Kidney epithelial cell (primary cell): ENCODE data around the gene TRABD2A. TPM values are rescaled to one million over a fixed set of nuclear protein-coding genes. Genes with fewer than 3 reads are reported as not detected.

ENCODE experiments used
- DNase-seq: peaks from one replicate; pipeline ENCODE4 v3.0.0-alpha.2; 2010; ENCODE audit warnings: low read depth
- H3K27me3 ChIP-seq: 2 replicates; pipeline ENCODE4 v1.6.0; 2011; ENCODE audit warnings: low read length; ENCODE audit not compliant: control insufficient read depth, insufficient read depth
- H3K36me3 ChIP-seq: 2 replicates; pipeline ENCODE4 v1.5.1; 2011; ENCODE audit warnings: low read length; ENCODE audit not compliant: control insufficient read depth, insufficient read depth
- H3K4me3 ChIP-seq: 2 replicates; pipeline ENCODE4 v1.5.1; 2011; ENCODE audit warnings: low read depth, mild to moderate bottlenecking, control low read depth, low read length
- total RNA-seq: library from RNA; depleted of rRNA; stranded (reverse); fragments of >200 nt; gene quantifications from 2 replicates; pipeline ENCODE4 v1.2.3, GENCODE V29; 2015
- TF ChIP-seq, protein P1 (sequence below): IDR thresholded peaks from 2 replicates; pipeline ENCODE4 v1.5.1; 2011; ENCODE audit warnings: mild to moderate bottlenecking, moderate library complexity, low read length, control low read depth, inconsistent platforms; ENCODE audit not compliant: insufficient read depth, poor library complexity, severe bottlenecking

The TRABD2A gene
- total RNA-seq, 1 donor from 2014 or later: 0.50 TPM

DNA sequence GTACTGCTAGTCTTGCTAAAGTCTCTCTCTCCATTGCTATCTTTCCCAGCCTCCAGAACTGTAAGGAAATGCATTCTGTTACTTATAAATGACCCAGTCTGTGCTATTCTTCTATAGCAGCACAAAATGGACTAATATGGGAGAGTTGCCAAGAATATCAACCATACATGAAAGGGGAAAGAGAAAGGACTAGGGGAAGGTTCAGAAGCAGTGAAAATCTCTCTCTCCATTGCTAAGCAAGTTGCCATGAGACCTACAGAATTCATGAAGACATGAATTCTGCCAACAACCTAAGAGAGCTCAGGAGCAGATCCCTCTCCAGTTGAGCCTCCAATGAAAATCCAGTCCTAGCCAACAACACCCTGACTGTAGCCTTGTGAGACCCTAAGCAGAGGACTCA is 3.6 kb upstream of the TRABD2A start:
- H3K4me3 ChIP-seq: no peak overlapping the region
- H3K36me3 ChIP-seq: no peaks in the 10 kb centered on the region
- peaks cover 16% of the 10 kb centered on the region for H3K27me3 ChIP-seq
- no peak for DNase-seq
- TF ChIP-seq, protein P1, sequence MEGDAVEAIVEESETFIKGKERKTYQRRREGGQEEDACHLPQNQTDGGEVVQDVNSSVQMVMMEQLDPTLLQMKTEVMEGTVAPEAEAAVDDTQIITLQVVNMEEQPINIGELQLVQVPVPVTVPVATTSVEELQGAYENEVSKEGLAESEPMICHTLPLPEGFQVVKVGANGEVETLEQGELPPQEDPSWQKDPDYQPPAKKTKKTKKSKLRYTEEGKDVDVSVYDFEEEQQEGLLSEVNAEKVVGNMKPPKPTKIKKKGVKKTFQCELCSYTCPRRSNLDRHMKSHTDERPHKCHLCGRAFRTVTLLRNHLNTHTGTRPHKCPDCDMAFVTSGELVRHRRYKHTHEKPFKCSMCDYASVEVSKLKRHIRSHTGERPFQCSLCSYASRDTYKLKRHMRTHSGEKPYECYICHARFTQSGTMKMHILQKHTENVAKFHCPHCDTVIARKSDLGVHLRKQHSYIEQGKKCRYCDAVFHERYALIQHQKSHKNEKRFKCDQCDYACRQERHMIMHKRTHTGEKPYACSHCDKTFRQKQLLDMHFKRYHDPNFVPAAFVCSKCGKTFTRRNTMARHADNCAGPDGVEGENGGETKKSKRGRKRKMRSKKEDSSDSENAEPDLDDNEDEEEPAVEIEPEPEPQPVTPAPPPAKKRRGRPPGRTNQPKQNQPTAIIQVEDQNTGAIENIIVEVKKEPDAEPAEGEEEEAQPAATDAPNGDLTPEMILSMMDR: no peak

DNA sequence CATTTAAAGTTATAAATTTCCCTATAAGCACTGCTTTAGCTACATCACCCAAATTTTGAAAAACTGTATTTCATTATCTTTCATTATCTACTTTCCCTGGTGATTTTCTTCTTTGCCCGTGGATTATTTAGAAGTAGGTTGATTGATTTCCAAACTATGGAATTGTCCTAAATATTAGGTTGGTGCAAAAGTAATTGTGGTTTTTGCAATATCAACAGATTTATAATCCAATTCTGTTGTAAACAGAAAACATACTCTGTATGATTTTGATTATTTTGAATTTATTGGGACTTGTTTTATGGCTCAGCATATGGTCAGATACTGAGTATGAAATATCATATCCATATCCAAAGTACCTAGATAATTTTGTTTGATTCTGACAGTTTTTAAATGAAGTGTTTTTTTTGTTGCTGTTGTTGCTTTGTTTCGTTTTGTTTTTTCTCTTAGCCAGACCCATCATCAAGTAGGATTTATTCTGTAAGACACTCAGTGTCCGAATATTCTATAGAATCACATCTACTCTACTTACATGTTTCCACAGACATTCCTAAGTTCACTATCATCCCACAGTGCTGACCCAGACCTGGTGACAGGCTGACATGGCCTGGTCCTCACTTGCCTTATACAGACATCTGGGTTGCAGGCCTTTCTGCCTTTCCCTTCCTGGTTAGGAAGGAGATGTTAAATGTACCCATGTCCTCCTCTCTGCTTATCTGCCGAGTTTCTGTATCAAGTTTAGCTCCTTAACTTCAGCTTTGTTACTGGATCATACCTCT is 2.1 kb upstream of the TRABD2A start:
- TF ChIP-seq, protein P1: no peak
- Histone ChIP-seq H3K4me3 (no peak overlapping the region), H3K36me3 (no peaks in the 10 kb centered on the region), H3K27me3 (peaks cover 23% of the 10 kb centered on the region)
- DNase-seq: no peak

DNA sequence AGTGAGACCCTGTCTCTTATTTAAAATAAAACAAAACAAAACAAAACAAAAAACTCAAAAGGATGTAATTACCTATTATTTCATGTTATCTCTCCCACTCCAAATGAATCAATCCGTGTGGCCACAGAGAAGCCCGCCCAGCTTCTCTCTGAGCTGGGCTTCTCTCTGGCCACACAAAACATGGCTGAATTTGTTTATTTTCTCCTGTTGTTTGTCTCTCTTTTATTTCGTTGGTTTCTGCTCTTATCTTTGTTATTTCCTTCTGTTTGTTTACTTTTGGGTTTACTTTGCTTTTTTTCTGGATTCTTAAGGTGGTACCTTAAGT is 1.5 kb upstream of the TRABD2A start:
- TF ChIP-seq, protein P1: no peak
- DNase-seq: no peak
- Histone ChIP-seq H3K36me3 (no peaks in the 10 kb centered on the region), H3K27me3 (peaks cover 23% of the 10 kb centered on the region), H3K4me3 (no peak overlapping the region)

DNA sequence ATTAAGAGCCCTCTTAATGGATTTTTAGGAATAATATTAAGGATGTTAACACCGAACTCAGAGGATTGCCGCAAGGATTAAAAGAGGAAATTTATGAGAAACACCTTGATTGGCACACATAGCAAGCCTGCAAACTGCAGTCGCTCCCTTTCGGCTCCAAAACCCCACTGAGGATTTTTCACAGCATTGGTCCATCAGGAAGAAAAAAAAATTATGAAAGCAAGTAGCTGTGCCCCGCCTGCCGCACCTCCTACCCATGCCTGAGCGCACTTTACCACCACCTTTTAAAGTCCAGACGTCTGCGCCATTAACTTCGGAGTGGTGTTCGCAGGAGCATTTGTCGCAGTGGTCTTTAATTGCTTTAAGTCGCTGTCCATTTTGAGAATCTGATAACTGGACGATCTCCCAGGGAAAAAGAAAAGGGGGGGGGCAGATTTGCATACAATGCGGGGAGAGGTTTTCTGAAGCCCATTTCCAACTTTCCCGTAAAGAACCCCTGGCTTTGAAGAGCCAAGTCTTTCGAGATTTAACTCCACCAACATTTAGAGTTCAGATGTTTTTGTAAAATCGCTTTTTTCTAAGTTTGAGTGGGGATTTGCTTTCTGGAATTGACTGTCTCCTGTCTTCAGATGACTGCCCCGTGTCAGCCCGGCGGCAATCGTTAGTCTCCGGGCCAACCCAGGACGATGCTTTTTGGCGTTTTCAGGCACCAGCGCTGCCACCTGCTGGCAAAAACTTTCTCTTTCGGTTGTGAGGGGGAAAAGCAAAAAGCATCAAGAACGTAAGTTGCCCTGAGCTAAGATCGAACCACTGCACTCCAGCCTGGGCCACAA is 913 bp upstream of the TRABD2A start:
- Histone ChIP-seq H3K36me3 (no peaks in the 10 kb centered on the region), H3K27me3 (peaks cover 23% of the 10 kb centered on the region), H3K4me3 (peak overlapping the region; percentile 34)
- TF ChIP-seq, protein P1: peak; percentile 80
- DNase-seq: no peak

DNA sequence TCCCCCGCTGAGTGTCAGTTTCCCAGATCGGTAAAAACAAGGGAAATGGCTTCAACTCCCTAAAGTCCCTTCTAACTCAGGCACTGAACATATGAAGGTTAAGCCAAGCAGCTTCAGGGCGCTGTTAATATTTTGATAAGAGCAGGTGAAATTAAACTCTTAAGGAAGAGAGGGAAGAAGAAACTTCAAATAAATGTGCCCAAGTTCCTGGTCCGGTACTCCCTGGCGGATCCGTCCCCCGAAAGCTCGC is 564 bp downstream of the TRABD2A start:
- TF ChIP-seq, protein P1: no peak
- DNase-seq: no peak
- Histone ChIP-seq H3K36me3 (no peaks in the 10 kb centered on the region), H3K27me3 (peaks cover 23% of the 10 kb centered on the region), H3K4me3 (peak overlapping the region; percentile 34)
